ENCODE results near the gene PLEKHA7. TPM values are rescaled to one million over a fixed set of nuclear protein-coding genes. Genes with fewer than 3 reads are reported as not detected.

Gene PLEKHA7
- total RNA-seq, 1 experiment from 2014 or later, result 8.9 TPM

GRCh38 chr11:16738193-16738946, 275.8 kb downstream of the PLEKHA7 start, which contains the start of gene C11orf58:
TSS of gene C11orf58 (plus strand) at chr11:16738647. CDS start at chr11:16738779, 132 bp downstream.
- DNase-seq (ENCODE audit: low read depth), result peak; percentile 95

DNA sequence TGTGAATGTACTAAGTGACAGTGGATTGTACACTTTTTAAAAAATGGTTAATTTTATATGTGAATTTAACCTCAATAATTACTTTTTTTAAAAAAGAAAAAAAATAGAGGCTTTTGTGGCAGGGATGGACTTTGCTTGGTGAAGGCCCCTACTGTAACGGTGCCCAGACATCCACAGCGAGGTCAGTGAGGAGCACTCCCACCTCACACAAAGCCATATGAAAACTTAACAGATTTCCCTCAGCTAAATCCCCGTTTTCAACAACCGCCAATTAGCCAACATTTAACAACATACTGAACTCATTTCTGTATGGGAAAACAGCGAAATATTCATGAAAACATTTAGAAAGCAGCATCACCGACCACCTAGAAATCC, 276.4 kb downstream of the PLEKHA7 start:
- DNase-seq (ENCODE audit: low read depth), result peak; percentile 16

Other genes starting within 250 kb of the PLEKHA7 start
- 1,387 and 1,496 TPM in 2 replicates for gene RPS13, start 63.3 kb upstream of the PLEKHA7 start, total RNA-seq (2014; rRNA removed; shearing (Covaris generic))
- 17.4 and 23.5 TPM in 2 replicates for gene PIK3C2A, start 193.6 kb upstream of the PLEKHA7 start, total RNA-seq (2014; rRNA removed; shearing (Covaris generic))

Data from Daoy (cell line).